H1 (cell line): ENCODE results near the gene PEPD. TPM values are rescaled to one million over a fixed set of nuclear protein-coding genes. Genes with fewer than 3 reads are reported as not detected.

Source experiments
- CTCF ChIA-PET: fragments of 300-600 bp; sonication (Branson Sonifier 250); formaldehyde crosslinking; loops from one replicate; lab custom pipeline; 2021; ENCODE audit not compliant: partially characterized antibody; lab: Charles Lee
- POLR2A ChIA-PET: fragments of 300-600 bp; sonication (Branson Sonifier 250); formaldehyde crosslinking; loops from one replicate; lab custom pipeline; 2021; ENCODE audit warnings: inconsistent platforms; ENCODE audit not compliant: partially characterized antibody; lab: Charles Lee
- DNase-seq, 2 experiments: peaks; one replicate each; pipeline versions ENCODE4 v3.0.0 to v3.0.0-alpha.2; 2010 to 2022; ENCODE audit warnings: low spot score in 2 of 2, low read depth in 1 of 2, mixed read lengths in 1 of 2
- FAIRE-seq: peaks from 2 replicates; lab custom pipeline; 2011; peaks lifted over from hg19 to GRCh38; lab: Jason Lieb, UNC
- H2AFZ ChIP-seq: 2 replicates; pipeline ENCODE4 v1.8.1; 2012; ENCODE audit warnings: low read length, inconsistent platforms
- H2AK5ac ChIP-seq: 2 replicates; pipeline ENCODE4 v1.6.1; 2013; ENCODE audit warnings: low read depth, low read length
- H2BK120ac ChIP-seq: replicated peaks from 2 replicates; pipeline ENCODE3; 2013; ENCODE audit warnings: low read depth, low read length, inconsistent platforms
- H2BK12ac ChIP-seq: 2 replicates; pipeline ENCODE4 v1.6.1; 2013; ENCODE audit warnings: low read depth, low read length
- H2BK15ac ChIP-seq: 2 replicates; pipeline ENCODE4 v1.6.1; 2013; ENCODE audit warnings: low read length
- H2BK20ac ChIP-seq: 2 replicates; pipeline ENCODE4 v1.6.1; 2013; ENCODE audit warnings: low read length
- H2BK5ac ChIP-seq: 2 replicates; pipeline ENCODE4 v1.6.1; 2013; ENCODE audit warnings: low read depth, low read length
- H3K14ac ChIP-seq: 2 replicates; pipeline ENCODE4 v1.6.1; 2013; ENCODE audit warnings: inconsistent platforms; ENCODE audit not compliant: insufficient read length
- H3K18ac ChIP-seq: 2 replicates; pipeline ENCODE4 v1.6.1; 2013; ENCODE audit warnings: low read length; ENCODE audit errors: extremely low read depth
- H3K23ac ChIP-seq: 2 replicates; pipeline ENCODE4 v1.6.1; 2013; ENCODE audit warnings: inconsistent platforms; ENCODE audit not compliant: insufficient read length
- H3K23me2 ChIP-seq: 2 replicates; pipeline ENCODE4 v1.6.1; 2013; ENCODE audit warnings: low read depth, low read length
- H3K27ac ChIP-seq: 2 replicates; pipeline ENCODE4 v1.6.1; 2011; ENCODE audit warnings: low read depth, low read length, inconsistent platforms
- H3K27me3 ChIP-seq, 4 experiments: replicated peaks in 1 of 4; 1 replicate in 1 of 4; 2 replicates in 3 of 4; pipeline versions ENCODE4 v1.6.1 to v1.8.1; 2011 to 2013; ENCODE audit warnings: low read length in 3 of 4, mild to moderate bottlenecking in 3 of 4, inconsistent platforms in 2 of 4, mixed read lengths in 2 of 4, moderate library complexity in 1 of 4; ENCODE audit not compliant: control insufficient read depth in 3 of 4, insufficient read depth in 3 of 4; ENCODE audit errors: extremely low read depth in 1 of 4
- H3K36me3 ChIP-seq, 4 experiments: 2 replicates each; pipeline versions ENCODE4 v1.6.1 to v1.8.1; 2011 to 2013; ENCODE audit warnings: mild to moderate bottlenecking in 4 of 4, low read length in 3 of 4, moderate library complexity in 2 of 4, control low read depth in 1 of 4, inconsistent platforms in 1 of 4; ENCODE audit not compliant: insufficient read depth in 4 of 4, control insufficient read depth in 2 of 4
- H3K4ac ChIP-seq: replicated peaks from 2 replicates; pipeline ENCODE3; 2013; ENCODE audit warnings: low read length, low read depth, mixed read lengths, inconsistent platforms; ENCODE audit not compliant: insufficient read length
- H3K4me1 ChIP-seq, 4 experiments: replicated peaks in 1 of 4; 1 replicate in 1 of 4; 2 replicates in 3 of 4; pipeline versions ENCODE4 v1.6.1 to v1.8.1; 2011 to 2013; ENCODE audit warnings: low read length in 3 of 4, inconsistent platforms in 2 of 4, mixed read lengths in 1 of 4; ENCODE audit not compliant: insufficient read depth in 4 of 4, control insufficient read depth in 3 of 4
- H3K4me2 ChIP-seq, 2 experiments: 2 replicates each; pipeline versions ENCODE4 v1.6.1 to v1.8.1; 2011 to 2013; ENCODE audit warnings: low read depth in 2 of 2, low read length in 2 of 2, control low read depth in 1 of 2, inconsistent platforms in 1 of 2, mild to moderate bottlenecking in 1 of 2; ENCODE audit not compliant: insufficient read depth in 1 of 2
- H3K4me3 ChIP-seq, 4 experiments: fragments of 200-600, 300-600 bp in 1 of 4; sonication (generic), shearing (Covaris generic), sonication (Bioruptor Twin) in 1 of 4; 2 replicates each; pipeline versions ENCODE4 v1.5.1 to v1.8.1; 2011 to 2016; ENCODE audit warnings: low read length in 4 of 4, low read depth in 3 of 4, control low read depth in 2 of 4, inconsistent platforms in 2 of 4, mild to moderate bottlenecking in 2 of 4, mixed read lengths in 1 of 4, moderate library complexity in 1 of 4; ENCODE audit not compliant: insufficient read depth in 2 of 4; ENCODE audit errors: extremely low read depth in 1 of 4
- H3K56ac ChIP-seq: replicated peaks from 2 replicates; pipeline ENCODE3; 2013; ENCODE audit warnings: low read depth, mild to moderate bottlenecking, mixed read lengths, low read length, inconsistent platforms; ENCODE audit not compliant: insufficient read length
- H3K79me1 ChIP-seq: 2 replicates; pipeline ENCODE4 v1.6.1; 2013; ENCODE audit warnings: low read depth, low read length, control low read depth
- H3K79me2 ChIP-seq, 2 experiments: 2 replicates each; pipeline versions ENCODE4 v1.6.1 to v1.8.1; 2012 to 2013; ENCODE audit warnings: low read length in 2 of 2, mild to moderate bottlenecking in 2 of 2, inconsistent platforms in 1 of 2; ENCODE audit not compliant: insufficient read depth in 2 of 2, control insufficient read depth in 1 of 2
- H3K9ac ChIP-seq, 4 experiments: replicated peaks in 1 of 4; 1 replicate in 1 of 4; 2 replicates in 3 of 4; pipeline versions ENCODE4 v1.6.1 to v1.8.1; 2011 to 2013; ENCODE audit warnings: low read depth in 3 of 4, low read length in 3 of 4, control low read depth in 2 of 4, mild to moderate bottlenecking in 2 of 4, moderate library complexity in 2 of 4, inconsistent platforms in 1 of 4; ENCODE audit errors: extremely low read depth in 1 of 4
- H3K9me3 ChIP-seq, 2 experiments: 2 replicates each; pipeline versions ENCODE4 v1.6.1 to v1.8.1; 2012 to 2013; ENCODE audit warnings: mild to moderate bottlenecking in 2 of 2, moderate library complexity in 2 of 2, control low read depth in 1 of 2, inconsistent platforms in 1 of 2, low read depth in 1 of 2, low read length in 1 of 2, mixed read lengths in 1 of 2; ENCODE audit not compliant: insufficient read depth in 2 of 2
- H4K20me1 ChIP-seq, 2 experiments: replicated peaks in 1 of 2; 2 replicates each; pipeline versions ENCODE3 to v1.8.1; 2011 to 2013; ENCODE audit warnings: inconsistent platforms in 2 of 2, low read length in 2 of 2, mild to moderate bottlenecking in 1 of 2; ENCODE audit not compliant: insufficient read depth in 2 of 2, control insufficient read depth in 1 of 2
- H4K5ac ChIP-seq: 2 replicates; pipeline ENCODE4 v1.6.1; 2013; ENCODE audit warnings: low read length, low read depth, mixed read lengths, inconsistent platforms; ENCODE audit not compliant: insufficient read length
- H4K8ac ChIP-seq: 2 replicates; pipeline ENCODE4 v1.8.0; 2013; ENCODE audit warnings: mild to moderate bottlenecking, moderate library complexity, low read length, inconsistent platforms; ENCODE audit not compliant: insufficient read depth; ENCODE audit errors: extremely low read depth
- H4K91ac ChIP-seq: replicated peaks from 2 replicates; pipeline ENCODE3; 2013; ENCODE audit warnings: low read length, mixed read lengths, inconsistent platforms; ENCODE audit not compliant: insufficient read length
- CHD2 ChIP-seq: IDR thresholded peaks from 2 replicates; pipeline ENCODE4 v1.6.1; 2012; ENCODE audit warnings: low read length, improper control_type of control experiment
- KDM5A ChIP-seq: fragments of 200-600 bp; IDR thresholded peaks from 2 replicates; pipeline ENCODE4 v1.7.1; 2012; ENCODE audit warnings: mild to moderate bottlenecking, low read length, inconsistent platforms, mixed read lengths
- RXRA ChIP-seq: IDR thresholded peaks from 2 replicates; pipeline ENCODE4 v1.6.1; 2011; ENCODE audit warnings: low read depth, mild to moderate bottlenecking, low read length, moderate library complexity; ENCODE audit not compliant: insufficient read depth
- SRF ChIP-seq: IDR thresholded peaks from 2 replicates; pipeline ENCODE4 v1.6.1; 2011; ENCODE audit warnings: mild to moderate bottlenecking, low read depth, low read length, moderate library complexity
- TAF7 ChIP-seq: optimal IDR thresholded peaks from 2 replicates; pipeline ENCODE3; 2011; ENCODE audit warnings: low read depth, mild to moderate bottlenecking, inconsistent platforms, low read length, moderate library complexity, borderline replicate concordance
- TCF12 ChIP-seq: IDR thresholded peaks from 2 replicates; pipeline ENCODE4 v1.6.1; 2011; ENCODE audit warnings: low read depth, mild to moderate bottlenecking, low read length
- WGBS, 2 experiments: shearing (Covaris generic) in 1 of 2; methylation state at CpG; one replicate each; pipeline versions ENCODE4 v1.1.6 to v1.1.7; 2013 to 2015; ENCODE audit warnings: low lambda C conversion rate in 2 of 2, mixed read lengths in 2 of 2, inconsistent platforms in 1 of 2, low coverage in 1 of 2, missing lambda C conversion rate in 1 of 2; ENCODE audit not compliant: insufficient replicate concordance in 2 of 2, insufficient coverage in 1 of 2, insufficient read length in 1 of 2; ENCODE audit errors: extremely low coverage in 1 of 2, missing lambda C conversion rate in 1 of 2; 5-methylcytosine and 5-hydroxymethylcytosine counted together
- polyA plus RNA-seq, 7 experiments: library from polyadenylated mRNA; depleted of rRNA in 3 of 7; stranded (reverse) in 5 of 7; unstranded in 2 of 7; fragments of >200 nt in 5 of 7; fragments of 200-250 nt in 2 of 7; gene quantifications; 1 replicate in 5 of 7; 2 replicates in 1 of 7; 4 replicates in 1 of 7; pipeline versions ENCODE4 v1.2.1 to v1.2.3, GENCODE V29; 2011 to 2013; ENCODE audit warnings: missing spikeins in 2 of 7, mixed read lengths in 2 of 7
- total RNA-seq: library from RNA; stranded (reverse); fragmentation: NEBNext Ultra II Directional; extraction: Animal tissue kit (Norgen Biotek cat#: 25700); gene quantifications from 2 replicates; pipeline ENCODE4 v1.2.1, GENCODE V29; 2021
- TF ChIP-seq, protein P1 (sequence below): IDR thresholded peaks from 2 replicates; pipeline ENCODE4 v1.6.1; 2012; ENCODE audit warnings: low read length, inconsistent platforms

PEPD gene
- total and polyA plus RNA-seq, 2 of the 8 experiments (the other 6 are each of a cell fraction or from before 2014, with no cell fraction given) = 84.1 to 178 TPM

- WGBS, 2 experiments = 80% methylated on average over 5 of the region's 5 CpGs; no CpG with 5 or more reads in 1 of the 2 experiments
- Histone ChIP-seq H3K4me1 (no peaks in the 10 kb centered on the region), H3K27ac (no peak overlapping the region), H3K23ac (no peak overlapping the region), H2AFZ (no peak overlapping the region), H3K14ac (no peak overlapping the region), H2BK120ac (no peak overlapping the region), H3K18ac (no peak overlapping the region), H3K4me3 (no peak overlapping the region), H4K20me1 (no peaks in the 10 kb centered on the region), H4K91ac (no peak overlapping the region), H2BK12ac (no peak overlapping the region), H4K5ac (no peak overlapping the region), H3K36me3 (no peaks in the 10 kb centered on the region), H3K56ac (no peak overlapping the region), H2BK20ac (no peak overlapping the region), H3K79me2 (no peaks in the 10 kb centered on the region), H3K4me2 (no peak overlapping the region), H2BK15ac (no peak overlapping the region), H3K23me2 (no peaks in the 10 kb centered on the region), H2AK5ac (no peak overlapping the region), H3K27me3 (no peaks in the 10 kb centered on the region; a peak in 1 of 7 replicates), H4K8ac (no peak overlapping the region), H2BK5ac (no peak overlapping the region), H3K4ac (no peak overlapping the region), H3K9me3 (no peaks in the 10 kb centered on the region), H3K9ac (no peak overlapping the region), H3K79me1 (no peaks in the 10 kb centered on the region)
- DNase-seq (no peak), FAIRE-seq (no peak)
- CTCF ChIA-PET = interaction anchor here (0.5 to 2.2 kb wide), 11 partner anchors 13 to 226 kb away, joined by 3 to 7 read pairs (median 3); no protein-coding TSS in a partner anchor
- TF ChIP-seq CHD2 (no peak), SRF (no peak), RXRA (no peak), TAF7 (no peak), KDM5A (no peak), TCF12 (no peak)
- TF ChIP-seq, protein P1, sequence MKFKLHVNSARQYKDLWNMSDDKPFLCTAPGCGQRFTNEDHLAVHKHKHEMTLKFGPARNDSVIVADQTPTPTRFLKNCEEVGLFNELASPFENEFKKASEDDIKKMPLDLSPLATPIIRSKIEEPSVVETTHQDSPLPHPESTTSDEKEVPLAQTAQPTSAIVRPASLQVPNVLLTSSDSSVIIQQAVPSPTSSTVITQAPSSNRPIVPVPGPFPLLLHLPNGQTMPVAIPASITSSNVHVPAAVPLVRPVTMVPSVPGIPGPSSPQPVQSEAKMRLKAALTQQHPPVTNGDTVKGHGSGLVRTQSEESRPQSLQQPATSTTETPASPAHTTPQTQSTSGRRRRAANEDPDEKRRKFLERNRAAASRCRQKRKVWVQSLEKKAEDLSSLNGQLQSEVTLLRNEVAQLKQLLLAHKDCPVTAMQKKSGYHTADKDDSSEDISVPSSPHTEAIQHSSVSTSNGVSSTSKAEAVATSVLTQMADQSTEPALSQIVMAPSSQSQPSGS = no peak
- POLR2A ChIA-PET = interaction anchor here (1.5 to 2.3 kb wide), 2 partner anchors 10 to 13 kb away, joined by 5 to 13 read pairs; partner anchors contain the start of gene CEBPG
Measured at GRCh38 chr19:33363476-33363875, 158.1 kb downstream of the PEPD start.
